Natural killer cell treated with Interleukin-12 subunit alpha and Interleukin-12 subunit beta and Interleukin-15 and Interleukin-18, amount 100 ng/mL, for 72 hours (primary cell): ENCODE measurements around the gene MGLL. TPM values are rescaled to one million over a fixed set of nuclear protein-coding genes. Genes with fewer than 3 reads are reported as not detected.
A peak's percentile ranks its signal among the peaks of the same experiment; 100 is the strongest.
"Not testable (repeated sequence)": the region's sequence is repeated elsewhere in the genome, so short reads cannot be mapped to it uniquely, and the experiment has no call there.

Experiments
- ATAC-seq, 2 donors: fragments of 150-1000 bp; cut with Tn5 transposase in 1 of 2; sonication (Bioruptor Pico), chemical (Tn5 transposase) in 1 of 2; 2 replicates each; pipeline ENCODE4 v1.10.0; 2021
- DNase-seq: peaks from one replicate; pipeline ENCODE4 v3.0.0; 2022; ENCODE audit warnings: low spot score
- H3K27ac Mint-ChIP-seq, 2 donors: 1 replicate in 1 of 2; 2 replicates in 1 of 2; pipeline ENCODE4 v1.8.0; 2022; ENCODE audit warnings: mixed read lengths in 2 of 2, mild to moderate bottlenecking in 1 of 2, moderate library complexity in 1 of 2
- H3K27me3 Mint-ChIP-seq, 2 donors: 1 replicate in 1 of 2; 2 replicates in 1 of 2; pipeline ENCODE4 v1.8.0; 2022; ENCODE audit warnings: mixed read lengths in 2 of 2
- H3K36me3 Mint-ChIP-seq: one replicate; pipeline ENCODE4 v1.8.0; 2022; ENCODE audit warnings: mixed read lengths
- H3K4me1 Mint-ChIP-seq, 2 donors: 1 replicate in 1 of 2; 2 replicates in 1 of 2; pipeline ENCODE4 v1.8.0; 2022; ENCODE audit warnings: low read depth in 2 of 2, mixed read lengths in 2 of 2, mild to moderate bottlenecking in 1 of 2
- H3K4me3 Mint-ChIP-seq: one replicate; pipeline ENCODE4 v1.8.0; 2022; ENCODE audit warnings: mixed read lengths
- H3K9me3 Mint-ChIP-seq: 2 replicates; pipeline ENCODE4 v1.8.0; 2022; ENCODE audit warnings: mixed read lengths
- total RNA-seq, 2 donors: library from RNA; stranded (reverse); gene quantifications; one replicate each; pipeline ENCODE4 v1.2.3, GENCODE V29; 2022

MGLL gene
- total RNA-seq, 2 donors from 2014 or later: 2.1 to 3.2 TPM

DNA sequence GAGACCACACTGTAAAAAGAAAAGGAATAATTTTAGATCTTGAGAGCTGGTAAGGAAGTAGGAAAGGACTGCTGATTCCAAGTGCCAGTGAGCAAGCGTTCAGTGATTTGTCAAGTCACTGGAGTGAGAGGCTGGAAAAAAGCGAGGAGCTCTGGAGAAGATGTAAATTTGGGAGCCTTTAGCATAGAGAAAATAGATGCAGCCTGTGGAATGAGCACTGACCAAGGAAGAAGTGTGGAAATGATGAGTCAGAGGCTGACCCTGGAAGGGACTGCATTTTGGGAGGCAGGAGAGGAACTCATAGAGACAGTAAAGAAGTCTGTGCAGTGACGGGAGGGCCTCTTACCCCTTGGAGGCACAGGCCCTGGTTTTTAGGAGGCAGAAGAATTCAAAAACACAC is 166.7 kb downstream of the MGLL start:
- ATAC-seq: no peak
- H3K4me1 Mint-ChIP-seq: no peaks in the 10 kb centered on the region

DNA sequence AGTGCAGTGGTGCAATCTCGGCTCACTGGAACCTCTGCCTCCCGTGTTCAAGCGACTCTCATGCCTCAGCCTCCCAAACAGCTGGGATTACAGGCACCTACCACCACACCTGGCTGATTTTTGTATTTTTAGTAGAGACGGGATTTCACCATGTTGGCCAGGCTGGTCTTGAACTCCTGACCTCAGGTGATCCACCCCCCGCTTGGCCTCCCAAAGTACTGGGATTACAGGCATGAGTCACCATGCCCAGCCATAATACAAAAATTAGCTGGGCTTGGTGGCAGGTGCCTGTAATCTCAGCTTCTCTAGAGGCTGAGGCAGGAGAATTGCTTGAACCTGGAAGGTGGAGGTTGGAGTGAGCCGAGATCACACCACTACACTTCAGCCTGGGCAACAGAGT is 167.3 kb downstream of the MGLL start:
- not testable (repeated sequence) for H3K9me3 Mint-ChIP-seq, H3K4me1 Mint-ChIP-seq, H3K27ac Mint-ChIP-seq, H3K4me3 Mint-ChIP-seq, ATAC-seq, H3K36me3 Mint-ChIP-seq, DNase-seq
- H3K27me3 Mint-ChIP-seq: peaks cover 2 to 25% of the 10 kb centered on the region in 2 donors

More for the DNA sequence above, 166.7 kb downstream of the MGLL start:
- DNase-seq: no peak
- no peaks in the 10 kb centered on the region for H3K9me3 Mint-ChIP-seq
- no peaks in the 10 kb centered on the region for H3K36me3 Mint-ChIP-seq
- no peak overlapping the region for H3K4me3 Mint-ChIP-seq
- peaks cover 5 to 25% of the 10 kb centered on the region in 2 donors for H3K27me3 Mint-ChIP-seq
- no peak overlapping the region for H3K27ac Mint-ChIP-seq

DNA sequence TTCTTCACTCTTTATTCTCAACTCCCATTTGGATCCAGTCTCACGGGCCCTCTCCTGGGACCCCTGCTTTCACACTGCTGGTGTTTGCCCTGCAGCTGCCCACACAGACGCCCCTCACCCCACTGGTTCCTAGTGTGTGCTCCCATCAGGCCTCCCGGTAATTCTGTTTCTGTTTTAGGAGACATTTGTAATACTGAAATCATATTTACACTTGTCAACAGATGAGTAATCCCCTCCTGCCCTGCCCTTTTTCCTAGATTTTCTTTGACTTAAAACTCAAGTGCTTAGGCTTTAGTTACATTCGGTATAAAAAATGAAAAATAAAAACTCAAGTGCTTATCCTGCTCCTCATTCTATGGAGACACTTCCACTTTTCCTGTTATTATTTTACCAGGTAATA is 167.9 kb downstream of the MGLL start:
- Mint-ChIP-seq H3K9me3 (no peaks in the 10 kb centered on the region), H3K36me3 (no peaks in the 10 kb centered on the region), H3K27me3 (peaks cover 2 to 25% of the 10 kb centered on the region in 2 donors), H3K27ac (no peak overlapping the region), H3K4me1 (no peaks in the 10 kb centered on the region), H3K4me3 (no peak overlapping the region)
- DNase-seq: no peak
- no peak for ATAC-seq

DNA sequence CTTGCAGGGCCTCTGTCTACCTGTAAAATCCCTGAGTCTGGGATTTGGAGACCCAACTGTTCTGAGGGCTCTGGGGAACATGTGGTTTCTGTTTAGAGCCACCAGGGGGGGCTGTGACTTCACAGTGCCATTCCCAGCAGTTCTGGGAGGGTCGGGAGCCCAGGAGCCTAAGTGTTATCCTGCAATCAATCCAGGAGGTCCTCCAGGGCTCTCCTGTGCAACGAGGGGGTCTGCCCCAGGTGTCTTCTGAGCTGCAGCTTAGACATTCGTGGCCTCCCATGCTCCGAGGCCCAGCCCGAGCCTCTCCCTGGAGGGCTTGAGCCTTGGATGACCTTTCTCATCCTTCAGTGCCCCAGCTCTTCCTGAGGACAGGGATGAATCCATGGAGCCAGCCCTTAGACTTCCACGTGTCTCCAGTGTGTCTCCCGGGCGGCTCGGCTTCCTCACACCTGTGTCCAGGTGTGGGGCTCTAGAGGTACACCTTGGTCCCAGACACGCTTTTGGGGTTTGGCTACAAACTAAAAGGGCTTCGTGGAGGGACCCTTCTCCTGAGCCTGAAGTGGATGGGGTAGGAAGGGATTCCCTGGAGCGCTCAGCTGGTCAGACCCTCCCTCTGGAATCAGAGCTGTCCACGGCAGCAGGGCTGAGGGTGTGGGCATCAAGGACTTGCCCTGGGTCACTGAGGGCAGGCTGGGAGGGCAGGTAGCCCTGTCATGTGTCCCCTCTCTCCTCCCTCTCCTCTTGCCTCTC is 169.9 kb downstream of the MGLL start:
- ATAC-seq (peak; percentile 51 to 73), DNase-seq (no peak)
- no peak overlapping the region for H3K4me3 Mint-ChIP-seq
- no peaks in the 10 kb centered on the region for H3K4me1 Mint-ChIP-seq
- H3K27me3 Mint-ChIP-seq: peaks cover 1 to 9% of the 10 kb centered on the region in 2 donors
- H3K9me3 Mint-ChIP-seq: no peaks in the 10 kb centered on the region
- no peaks in the 10 kb centered on the region for H3K36me3 Mint-ChIP-seq
- no peak overlapping the region for H3K27ac Mint-ChIP-seq

DNA sequence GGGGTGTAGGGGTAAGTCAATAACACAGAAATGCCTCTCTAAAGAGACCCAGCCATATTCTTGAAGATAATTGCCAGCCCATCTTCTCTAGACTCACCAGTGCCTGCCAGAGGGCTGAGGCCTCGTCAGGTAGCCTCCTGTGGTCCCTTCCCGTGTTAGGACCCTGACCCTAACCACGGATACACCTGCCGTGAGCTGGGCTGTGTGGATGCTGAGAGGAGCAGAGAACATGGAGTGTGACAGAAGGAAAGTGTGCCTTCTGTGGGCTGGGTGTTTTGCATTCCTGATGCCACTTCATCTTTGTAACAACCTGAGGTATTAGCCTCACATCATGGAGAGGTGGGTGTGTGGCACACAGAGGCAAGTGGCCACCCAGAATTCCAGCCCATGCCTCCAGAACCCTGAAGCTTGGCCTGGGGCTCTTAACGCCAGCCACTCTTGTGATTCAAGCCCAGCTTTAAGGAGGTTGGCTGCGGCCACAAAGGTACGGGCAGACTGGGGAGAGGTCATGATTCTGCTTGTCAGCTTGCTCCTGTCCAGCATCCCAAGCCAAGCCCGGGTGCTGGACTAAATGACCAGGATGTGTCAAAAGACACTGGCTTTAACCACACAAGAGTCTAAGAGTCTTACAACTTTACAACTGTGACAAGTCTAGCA is 170.7 kb downstream of the MGLL start:
- no peaks in the 10 kb centered on the region for H3K9me3 Mint-ChIP-seq
- DNase-seq (no peak), ATAC-seq (no peak)
- no peaks in the 10 kb centered on the region for H3K4me1 Mint-ChIP-seq
- no peaks in the 10 kb centered on the region for H3K36me3 Mint-ChIP-seq
- H3K4me3 Mint-ChIP-seq: no peak overlapping the region
- H3K27me3 Mint-ChIP-seq: peaks cover 0 to 6% of the 10 kb centered on the region in 2 donors
- no peak overlapping the region for H3K27ac Mint-ChIP-seq

DNA sequence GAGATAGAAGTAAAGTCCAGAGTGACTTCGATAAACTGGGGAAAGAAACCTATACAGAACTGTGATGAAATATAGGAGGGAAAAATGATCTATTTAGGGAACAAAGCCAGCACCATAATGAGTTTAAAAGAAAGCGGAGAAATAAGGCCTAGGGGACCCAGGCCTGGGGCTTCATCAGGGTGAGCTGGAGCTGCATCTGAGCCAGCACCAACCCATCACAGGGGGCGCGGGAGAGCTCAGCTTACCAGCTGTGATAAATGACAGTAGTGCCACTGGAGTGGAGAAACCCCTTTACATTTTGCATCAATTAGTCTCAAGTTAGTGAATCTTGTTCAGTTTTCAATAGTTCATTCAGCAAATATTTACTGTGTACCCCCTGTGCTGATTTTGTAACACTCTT is 172.1 kb downstream of the MGLL start:
- ATAC-seq (no peak), DNase-seq (no peak)
- Mint-ChIP-seq H3K4me1 (no peaks in the 10 kb centered on the region), H3K36me3 (no peaks in the 10 kb centered on the region), H3K4me3 (no peak overlapping the region), H3K27ac (peak overlapping the region in 1 of 2 donors; percentile 11), H3K9me3 (no peaks in the 10 kb centered on the region), H3K27me3 (peaks cover 0 to 6% of the 10 kb centered on the region in 2 donors)

DNA sequence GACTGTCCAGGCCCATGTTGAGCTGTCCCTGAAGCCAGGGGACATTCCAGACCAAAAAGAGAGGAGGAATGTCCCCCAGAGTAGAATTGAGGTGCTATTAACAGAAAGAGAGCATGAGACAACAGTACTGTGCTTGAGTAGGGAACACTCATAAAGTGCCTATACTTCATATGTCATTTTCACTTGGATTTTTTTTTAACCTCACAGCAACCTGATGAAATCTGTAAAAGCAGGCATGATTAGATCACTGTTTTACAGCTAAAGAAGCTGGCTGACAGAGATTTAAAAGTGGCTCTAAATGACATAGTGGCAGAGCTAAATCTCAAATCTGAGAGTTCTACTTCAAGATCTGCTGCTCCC is 174.5 kb downstream of the MGLL start:
- Mint-ChIP-seq H3K36me3 (no peaks in the 10 kb centered on the region), H3K27me3 (peaks cover 0 to 1% of the 10 kb centered on the region in 2 donors), H3K4me3 (no peak overlapping the region), H3K27ac (no peak overlapping the region), H3K4me1 (no peaks in the 10 kb centered on the region), H3K9me3 (no peaks in the 10 kb centered on the region)
- DNase-seq: no peak
- no peak for ATAC-seq

DNA sequence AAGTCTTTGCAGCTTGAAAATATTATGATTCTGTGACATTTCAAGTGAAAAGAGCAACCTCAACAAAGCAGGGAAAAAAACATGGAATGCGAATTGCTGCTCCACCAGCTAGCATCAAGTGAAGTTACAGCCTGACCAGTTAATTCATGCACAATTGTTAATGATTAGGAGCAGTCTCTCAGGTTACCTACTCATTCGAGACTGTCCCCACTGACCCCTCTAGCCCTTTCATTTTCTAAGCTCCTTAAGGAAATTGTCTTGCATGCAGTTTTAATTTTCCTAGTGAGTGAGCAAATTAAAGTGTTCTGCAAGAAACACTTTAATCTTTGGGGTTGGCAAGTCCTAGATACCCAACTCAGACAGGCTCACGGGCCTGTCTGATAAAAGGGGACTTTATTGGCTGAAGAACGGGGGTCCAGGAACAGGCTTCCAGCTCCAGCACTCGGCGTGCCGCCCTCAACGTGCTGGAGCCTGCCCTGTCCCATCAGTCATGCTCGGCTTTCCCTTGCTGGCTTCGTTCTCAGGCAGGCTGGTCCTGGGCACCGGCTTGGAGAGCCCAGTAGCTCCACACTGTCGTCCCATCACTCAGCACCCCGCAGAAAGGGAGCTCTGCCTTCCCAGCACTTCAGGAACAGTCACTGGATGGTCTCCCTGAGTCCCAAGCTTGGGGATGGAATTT is 175.0 kb downstream of the MGLL start:
- DNase-seq (no peak), ATAC-seq (no peak)
- no peaks in the 10 kb centered on the region for H3K9me3 Mint-ChIP-seq
- H3K27ac Mint-ChIP-seq: no peak overlapping the region
- H3K27me3 Mint-ChIP-seq: no peaks in the 10 kb centered on the region
- no peaks in the 10 kb centered on the region for H3K36me3 Mint-ChIP-seq
- H3K4me1 Mint-ChIP-seq: no peaks in the 10 kb centered on the region
- H3K4me3 Mint-ChIP-seq: no peak overlapping the region

DNA sequence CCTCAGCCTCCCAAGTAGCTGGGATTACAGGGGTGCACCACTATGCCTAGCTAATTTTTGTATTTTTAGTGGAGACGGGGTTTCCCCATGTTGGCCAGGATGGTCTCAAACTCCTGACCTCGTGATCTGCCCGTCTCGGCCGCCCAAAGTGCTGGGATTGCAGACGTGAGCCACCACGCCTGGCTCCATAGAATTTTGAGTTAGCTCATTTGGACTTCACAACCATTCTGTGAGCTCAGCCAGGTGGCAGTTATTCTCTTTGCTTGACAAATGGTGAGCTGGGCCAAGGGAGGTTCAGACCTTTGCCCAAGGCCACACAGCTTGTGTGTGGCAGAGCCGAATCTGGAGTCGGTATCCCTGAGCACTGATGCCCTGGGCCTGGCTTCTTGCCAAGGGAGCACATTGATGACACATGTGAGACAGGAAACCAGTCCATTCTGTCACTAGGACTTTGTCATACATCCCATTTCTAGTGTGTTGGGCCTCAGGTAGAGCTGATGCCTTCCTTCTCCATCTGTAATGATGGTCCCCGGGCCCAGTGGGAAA is 175.7 kb downstream of the MGLL start:
- no peaks in the 10 kb centered on the region for H3K9me3 Mint-ChIP-seq
- no peaks in the 10 kb centered on the region for H3K4me1 Mint-ChIP-seq
- H3K27me3 Mint-ChIP-seq: no peaks in the 10 kb centered on the region
- H3K36me3 Mint-ChIP-seq: no peaks in the 10 kb centered on the region
- no peak overlapping the region for H3K27ac Mint-ChIP-seq
- ATAC-seq (no peak), DNase-seq (no peak)
- no peak overlapping the region for H3K4me3 Mint-ChIP-seq

DNA sequence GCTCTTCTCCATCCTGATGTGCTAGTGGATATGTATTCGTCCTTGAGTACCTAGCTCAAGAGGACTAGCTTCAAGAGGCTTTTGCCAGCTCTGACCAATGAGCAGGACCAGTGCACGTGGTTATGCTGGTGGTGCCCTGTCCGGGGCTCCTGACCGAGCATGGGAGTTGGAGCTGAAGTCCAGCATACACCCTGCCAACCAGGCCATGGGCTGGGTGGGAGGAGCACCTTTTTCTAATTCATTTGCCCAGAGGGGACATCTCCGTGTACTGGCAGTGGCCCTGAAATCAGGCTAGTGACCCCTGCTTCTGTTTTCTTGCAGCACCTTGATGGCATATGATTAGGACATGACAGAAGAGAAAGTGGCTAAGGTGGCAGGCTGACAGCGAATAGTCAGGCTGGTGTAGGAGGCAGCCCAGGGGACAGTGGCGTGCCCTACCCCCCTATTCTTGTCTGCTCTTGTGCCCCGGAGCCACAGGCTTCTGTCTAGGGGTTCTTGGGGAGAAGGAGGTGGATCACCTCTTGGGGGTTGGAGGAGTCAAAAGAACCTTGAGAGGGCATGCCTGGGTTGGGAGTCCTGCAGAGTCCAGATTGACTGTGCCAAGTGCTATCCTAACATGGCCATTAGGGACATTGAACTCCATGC is 176.8 kb downstream of the MGLL start:
- ATAC-seq: no peak
- DNase-seq: no peak
- no peaks in the 10 kb centered on the region for H3K4me1 Mint-ChIP-seq
- H3K27ac Mint-ChIP-seq: no peak overlapping the region
- no peaks in the 10 kb centered on the region for H3K27me3 Mint-ChIP-seq
- no peak overlapping the region for H3K4me3 Mint-ChIP-seq
- H3K36me3 Mint-ChIP-seq: no peaks in the 10 kb centered on the region
- no peaks in the 10 kb centered on the region for H3K9me3 Mint-ChIP-seq

DNA sequence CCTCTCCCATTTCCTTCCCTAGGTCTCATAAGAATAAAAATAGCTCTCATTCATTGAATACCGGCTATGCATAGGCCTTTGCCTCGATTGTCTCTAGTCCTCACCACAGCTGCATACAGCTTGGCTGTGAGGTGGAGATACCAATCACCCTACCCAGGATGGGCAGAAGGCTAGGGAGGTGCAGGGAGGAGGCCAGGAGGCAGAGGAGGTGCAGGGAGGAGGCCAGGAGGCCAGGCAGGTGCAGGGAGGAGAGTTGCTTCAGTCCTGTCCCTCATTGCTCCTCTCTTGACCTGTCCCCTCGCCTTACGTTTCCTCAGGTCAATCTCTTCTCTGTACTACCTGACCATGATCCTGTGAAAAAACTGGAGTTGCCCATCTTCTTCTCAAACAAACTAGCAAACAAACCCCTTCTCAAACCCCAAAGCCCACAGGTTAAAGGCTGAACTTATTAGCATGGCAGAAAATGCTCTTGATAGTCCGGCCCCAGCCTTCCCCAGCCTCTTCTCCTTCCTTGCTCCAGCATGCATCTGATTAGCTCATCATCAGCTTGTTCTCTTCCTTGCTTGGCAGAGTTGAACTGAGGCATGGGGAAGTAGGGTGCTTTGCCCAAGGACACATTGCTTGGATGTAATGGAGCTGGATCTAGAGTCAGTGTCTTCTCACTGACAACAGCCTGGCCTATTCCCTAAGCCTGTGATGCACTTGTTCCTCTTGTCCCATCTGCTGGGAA is 177.5 kb downstream of the MGLL start:
- Mint-ChIP-seq H3K4me1 (no peaks in the 10 kb centered on the region), H3K27ac (no peak overlapping the region)

DNA sequence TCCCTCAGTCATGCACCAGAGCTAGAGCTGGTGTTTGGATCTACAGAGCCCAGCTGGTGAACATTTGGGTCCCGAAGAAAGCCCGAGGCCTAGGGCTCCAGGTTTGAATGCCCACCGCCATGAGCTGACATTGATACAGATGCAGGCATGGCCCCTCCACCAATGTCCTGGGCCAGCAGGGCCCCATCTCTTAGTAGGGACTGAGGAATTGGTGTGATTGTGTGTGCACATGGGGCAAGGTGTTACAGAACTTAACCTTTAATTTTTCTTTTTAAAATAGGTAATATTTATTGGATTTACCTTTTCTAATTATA is 182.3 kb downstream of the MGLL start:
- H3K4me1 Mint-ChIP-seq: peaks cover 26 to 28% of the 10 kb centered on the region in 2 donors
- H3K27me3 Mint-ChIP-seq: peaks cover 0 to 4% of the 10 kb centered on the region in 2 donors
- no peaks in the 10 kb centered on the region for H3K9me3 Mint-ChIP-seq
- H3K4me3 Mint-ChIP-seq: no peak overlapping the region
- DNase-seq (no peak), ATAC-seq (no peak)
- H3K36me3 Mint-ChIP-seq: no peaks in the 10 kb centered on the region
- no peak overlapping the region for H3K27ac Mint-ChIP-seq

More for the DNA sequence above, 177.5 kb downstream of the MGLL start:
- Mint-ChIP-seq H3K27me3 (no peaks in the 10 kb centered on the region), H3K9me3 (no peaks in the 10 kb centered on the region), H3K36me3 (no peaks in the 10 kb centered on the region), H3K4me3 (no peak overlapping the region)
- ATAC-seq (no peak), DNase-seq (no peak)
